ENCODE results near the gene MOB3A.
"Not testable (repeated sequence)": the region's sequence is repeated elsewhere in the genome, so short reads cannot be mapped to it uniquely, and the experiment has no call there.

MOB3A gene

GRCh38 chr19:2101417-2102335 lies 5.5 kb upstream of the MOB3A start:
- no peak for DNase-seq

GRCh38 chr19:2100719-2101061 lies 4.6 kb upstream of the MOB3A start:
- DNase-seq = no peak

GRCh38 chr19:2099937-2100718 lies 4.0 kb upstream of the MOB3A start:
- DNase-seq = no peak

- DNase-seq = no peak
Observed at GRCh38 chr19:2099054-2099501, 3.0 kb upstream of the MOB3A start.

DNA sequence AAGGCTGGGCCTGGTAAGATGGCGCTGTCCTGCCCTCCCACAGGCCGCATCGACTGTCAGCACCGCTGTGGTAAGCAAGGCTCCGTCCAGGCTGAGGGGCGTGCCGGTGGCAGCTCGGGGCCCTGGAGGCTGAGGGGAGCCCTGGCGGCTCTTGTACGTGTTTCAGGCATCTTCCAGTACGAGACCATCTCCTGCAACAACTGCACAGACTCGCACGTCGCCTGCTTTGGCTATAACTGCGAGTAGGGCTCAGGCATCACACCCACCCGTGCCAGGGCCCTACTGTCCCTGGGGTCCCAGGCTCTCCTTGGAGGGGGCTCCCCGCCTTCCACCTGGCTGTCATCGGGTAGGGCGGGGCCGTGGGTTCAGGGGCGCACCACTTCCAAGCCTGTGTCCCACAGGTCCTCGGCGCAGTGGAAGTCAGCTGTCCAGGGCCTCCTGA lies 1.8 kb upstream of the MOB3A start:
- DNase-seq = no peak

DNA sequence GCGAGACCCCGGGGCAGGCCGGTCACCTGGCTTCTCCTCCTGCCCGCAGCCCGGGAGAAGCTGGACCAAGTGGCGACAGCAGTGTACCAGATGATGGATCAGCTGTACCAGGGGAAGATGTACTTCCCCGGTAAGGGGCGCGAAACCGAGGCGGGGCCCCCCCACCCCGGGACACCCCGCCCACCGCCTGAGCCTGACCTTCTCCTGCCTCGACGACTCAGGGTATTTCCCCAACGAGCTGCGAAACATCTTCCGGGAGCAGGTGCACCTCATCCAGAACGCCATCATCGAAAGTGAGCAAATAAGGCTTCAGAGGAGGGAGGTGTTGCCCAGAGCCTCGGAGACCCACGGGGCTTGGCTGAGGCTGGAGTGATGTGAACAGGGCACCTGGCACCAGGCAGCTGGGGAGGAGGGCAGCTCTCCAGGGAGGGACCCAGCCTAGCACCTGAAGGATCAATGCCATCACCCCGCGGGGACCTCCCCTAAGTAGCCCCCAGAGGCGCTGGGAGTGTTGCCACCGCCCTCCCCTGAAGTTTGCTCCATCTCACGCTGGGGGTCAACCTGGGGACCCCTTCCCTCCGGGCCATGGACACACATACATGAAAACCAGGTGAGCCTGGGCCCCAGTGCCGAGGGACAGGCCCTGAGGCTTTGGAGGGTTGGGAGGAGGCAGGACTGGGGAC lies 1.2 kb upstream of the MOB3A start:
- DNase-seq = peak; percentile 66 to 73

DNA sequence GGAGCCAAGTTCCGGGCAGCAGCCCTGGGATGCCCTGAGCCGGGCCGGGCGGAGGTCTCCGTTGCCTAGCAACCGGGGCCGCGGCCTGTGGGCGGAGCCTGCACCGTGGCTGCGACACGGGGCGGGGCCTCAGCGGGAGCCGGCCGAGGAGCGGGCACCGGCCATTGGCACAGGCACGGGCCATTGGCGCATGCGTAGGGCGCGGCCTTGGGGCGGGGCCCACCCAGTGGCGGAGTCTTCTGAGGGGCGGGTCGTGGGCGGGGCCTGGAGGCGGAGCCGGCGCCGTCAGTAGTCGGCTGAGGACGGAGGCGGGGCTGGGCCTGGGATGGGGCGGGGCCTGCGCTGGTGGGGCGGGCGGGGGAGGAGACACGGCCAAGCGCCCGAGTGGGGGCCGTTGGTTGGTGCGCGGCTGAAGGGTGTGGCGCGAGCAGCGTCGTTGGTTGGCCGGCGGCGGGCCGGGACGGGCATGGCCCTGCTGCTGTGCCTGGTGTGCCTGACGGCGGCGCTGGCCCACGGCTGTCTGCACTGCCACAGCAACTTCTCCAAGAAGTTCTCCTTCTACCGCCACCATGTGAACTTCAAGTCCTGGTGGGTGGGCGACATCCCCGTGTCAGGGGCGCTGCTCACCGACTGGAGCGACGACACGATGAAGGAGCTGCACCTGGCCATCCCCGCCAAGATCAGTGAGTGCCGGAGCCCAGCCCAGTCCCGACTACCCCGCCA lies 515 bp upstream of the MOB3A start, which contains the start of gene IZUMO4:
Gene IZUMO4 (plus strand): TSS at position 436 of the 723 bp plus-strand sequence. CDS start 31 bp downstream, at position 467.
- DNase-seq = peak; percentile 99

GRCh38 chr19:2091926-2092525 lies 4.1 kb downstream of the MOB3A start:
- DNase-seq = not testable (repeated sequence)

- no peak for DNase-seq
Observed at GRCh38 chr19:2089727-2090053, 6.4 kb downstream of the MOB3A start.

DNA sequence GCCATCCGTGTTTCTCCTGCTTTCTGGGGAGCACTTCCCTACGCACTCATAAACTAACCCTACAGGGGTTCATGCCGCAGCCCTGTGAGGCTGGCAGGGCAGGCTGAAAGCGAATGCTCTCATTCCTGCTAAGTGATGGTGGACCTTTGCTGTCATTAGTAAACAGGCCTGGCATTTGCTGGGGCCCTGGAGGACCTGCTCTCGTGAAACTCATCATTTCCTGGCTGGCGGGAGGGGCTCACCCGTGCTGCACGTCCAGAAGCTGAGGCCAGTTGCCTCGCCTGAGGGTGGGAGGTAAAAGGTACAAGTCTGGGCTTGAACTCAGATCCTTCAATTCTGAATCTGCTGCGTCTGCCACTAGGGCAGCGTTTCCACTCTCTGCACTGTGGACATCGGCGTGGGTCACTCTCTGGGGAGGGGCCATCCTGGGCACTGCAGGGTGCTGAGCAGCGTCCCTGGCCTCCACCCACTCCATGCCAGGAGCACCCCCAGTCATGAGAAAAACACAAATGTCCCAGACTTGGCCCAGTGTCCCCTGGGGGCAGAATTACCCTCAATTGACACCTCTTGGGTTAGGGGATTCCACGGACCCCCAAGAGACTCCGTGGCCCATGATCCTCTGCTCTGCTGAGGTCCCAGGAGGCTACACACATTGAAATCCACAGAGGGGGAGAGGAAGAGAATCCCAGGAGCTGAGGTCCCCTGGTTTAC lies 7.0 kb downstream of the MOB3A start:
- DNase-seq = peak in 1 of 2 donors; percentile 50

DNA sequence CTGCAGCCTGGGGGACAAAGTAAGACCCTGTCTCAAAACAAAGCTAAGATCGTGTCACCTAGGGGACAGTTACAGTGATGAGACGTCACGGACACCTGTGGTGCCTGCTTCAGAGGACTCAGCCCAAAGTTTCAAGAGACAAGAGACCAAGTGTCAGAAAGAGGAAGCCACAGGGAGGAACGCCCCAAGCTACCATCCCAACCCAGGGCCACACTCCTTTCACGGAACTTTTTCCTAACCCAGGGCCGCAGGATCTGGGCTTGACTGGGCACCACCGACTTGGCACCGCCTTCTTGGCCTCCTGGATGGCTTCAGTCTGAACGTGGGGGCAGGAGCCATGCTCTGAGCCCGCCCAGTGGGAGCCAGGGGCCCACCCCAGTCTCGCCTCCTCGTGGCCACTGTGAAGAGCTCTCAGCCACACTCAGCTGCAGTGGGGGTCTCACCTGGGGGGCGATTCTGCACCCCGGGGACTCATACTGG lies 8.5 kb downstream of the MOB3A start:
- DNase-seq = peak; percentile 57 to 84

DNA sequence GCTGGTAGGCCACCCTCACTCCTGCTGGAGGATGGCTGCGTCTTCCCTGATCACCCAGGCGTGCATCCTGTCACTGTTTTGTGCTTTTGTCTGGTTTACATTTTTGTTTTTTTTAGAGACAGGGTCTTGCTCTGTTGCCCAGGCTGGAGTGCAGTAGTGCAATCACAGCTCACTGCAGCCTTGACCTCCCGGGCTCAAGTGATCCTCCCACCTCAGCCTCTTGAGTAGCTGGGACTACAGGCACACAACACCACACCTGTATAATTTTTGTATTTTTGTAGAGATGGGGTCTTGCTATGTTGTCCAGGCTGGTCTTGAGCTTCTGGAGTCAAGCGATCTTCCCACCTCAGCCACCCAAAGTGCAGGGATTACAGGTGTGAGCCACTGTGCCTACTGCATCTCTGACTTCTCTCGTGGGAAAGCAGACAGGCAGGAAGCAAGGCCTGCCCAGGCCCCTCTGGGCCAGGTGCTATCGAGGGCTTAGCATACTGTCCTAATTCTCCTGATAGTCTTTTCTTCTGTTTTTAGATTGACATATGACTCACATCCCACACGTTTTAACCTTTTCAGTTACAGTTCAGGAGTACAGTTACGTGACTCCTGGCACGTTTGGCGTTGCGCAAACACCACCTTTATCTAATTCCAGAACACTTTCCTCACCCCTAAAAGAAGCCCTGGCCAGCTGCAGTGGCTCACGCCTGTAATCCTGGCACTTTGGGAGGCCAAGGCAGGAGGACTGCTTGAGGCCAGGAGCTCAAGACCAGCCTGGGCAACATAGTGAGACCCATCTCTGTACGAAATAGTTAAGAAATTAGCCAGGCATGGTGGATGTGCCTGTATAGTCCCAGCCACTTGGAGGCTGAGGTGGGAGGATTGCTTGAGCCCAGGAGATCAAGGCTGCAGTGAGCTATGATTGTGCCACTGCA lies 9.2 kb downstream of the MOB3A start:
- DNase-seq = peak in 1 of 2 donors; percentile 68

GRCh38 chr19:2084993-2085720 lies 11.0 kb downstream of the MOB3A start:
- peak; percentile 95 to 97 for DNase-seq

- DNase-seq = peak; percentile 74 to 78
Observed at GRCh38 chr19:2083174-2083854, 12.8 kb downstream of the MOB3A start.

DNA sequence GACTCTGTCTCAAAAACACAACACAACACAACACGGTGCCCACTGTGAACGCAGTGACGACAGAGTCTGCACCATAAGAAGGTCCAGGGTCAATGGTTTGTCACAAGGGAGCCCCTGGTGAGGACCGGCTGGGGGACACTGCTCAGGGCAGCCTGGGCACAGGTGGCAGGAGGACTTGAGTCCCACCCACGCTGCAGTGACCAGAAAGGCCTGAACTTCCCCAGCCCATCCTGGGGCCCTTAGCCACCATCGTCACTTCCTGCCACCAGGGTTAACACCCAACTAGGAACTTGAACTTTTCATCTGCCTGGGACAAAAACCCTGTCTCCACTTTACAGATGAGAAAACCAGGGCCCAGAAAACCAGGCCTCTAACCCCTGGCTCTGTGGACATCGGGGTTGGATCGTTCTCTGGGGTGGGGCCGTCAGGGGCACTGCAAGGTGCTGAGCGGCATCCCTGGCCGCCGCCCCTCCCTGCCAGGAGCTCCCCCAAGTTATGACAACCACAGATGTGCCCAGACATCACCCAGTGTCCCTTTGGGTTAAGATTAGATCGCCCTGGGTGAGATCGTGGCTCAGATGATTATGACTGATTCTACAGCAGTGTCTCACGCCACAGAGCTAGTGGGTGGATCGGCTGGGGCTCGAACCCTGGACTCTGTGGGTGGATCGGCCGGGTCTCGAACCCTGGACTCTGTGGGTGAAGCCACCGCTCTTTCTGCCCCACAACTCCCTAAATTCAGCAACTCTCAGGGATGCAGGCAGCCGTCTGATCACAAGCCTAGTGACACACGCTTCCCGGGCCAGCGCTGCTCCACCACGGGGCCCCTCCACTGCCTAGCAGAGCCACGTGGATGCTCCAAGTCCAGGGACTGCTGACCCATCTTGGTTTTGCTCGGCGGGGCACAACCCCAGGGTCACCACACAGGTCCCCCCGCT lies 14.0 kb downstream of the MOB3A start:
- DNase-seq = peak; percentile 75 to 80

- no peak for DNase-seq
Observed at GRCh38 chr19:2080336-2080988, 15.7 kb downstream of the MOB3A start.

DNA sequence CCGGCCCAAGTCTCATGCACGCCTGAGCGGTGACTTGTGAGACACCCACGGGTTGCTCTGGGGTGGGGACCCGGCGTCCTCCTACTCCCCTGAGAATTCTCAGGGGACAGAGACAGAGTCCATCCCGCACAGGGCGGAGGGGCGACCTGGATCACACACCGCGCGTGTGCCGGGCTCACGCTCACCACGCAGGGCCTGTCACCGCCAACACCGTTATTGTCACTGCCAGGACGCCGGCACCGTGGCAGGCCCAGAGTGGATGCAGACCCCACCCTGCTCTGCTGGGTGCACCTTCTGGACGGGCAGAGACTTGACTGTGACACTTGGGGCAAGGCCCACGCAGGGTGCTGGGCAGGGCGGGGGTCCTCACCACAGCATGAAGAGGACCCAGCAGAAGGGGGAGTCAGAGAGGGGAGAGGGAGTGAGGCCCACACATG lies 16.2 kb downstream of the MOB3A start:
- no peak for DNase-seq

Data from CD4-positive, alpha-beta T cell treated with Interleukin-1 beta for 1 hour (primary cell).